H1 (cell line): ENCODE measurements around the gene IFNL4. TPM values are rescaled to one million over a fixed set of nuclear protein-coding genes. Genes with fewer than 3 reads are reported as not detected.

ENCODE experiments used
- CTCF ChIA-PET: fragments of 300-600 bp; sonication (Branson Sonifier 250); formaldehyde crosslinking; loops from one replicate; lab custom pipeline; 2021; ENCODE audit not compliant: partially characterized antibody; lab: Charles Lee
- POLR2A ChIA-PET: fragments of 300-600 bp; sonication (Branson Sonifier 250); formaldehyde crosslinking; loops from one replicate; lab custom pipeline; 2021; ENCODE audit warnings: inconsistent platforms; ENCODE audit not compliant: partially characterized antibody; lab: Charles Lee
- DNase-seq, 2 experiments: peaks; one replicate each; pipeline versions ENCODE4 v3.0.0 to v3.0.0-alpha.2; 2010 to 2022; ENCODE audit warnings: low spot score in 2 of 2, low read depth in 1 of 2, mixed read lengths in 1 of 2
- FAIRE-seq: peaks from 2 replicates; lab custom pipeline; 2011; peaks lifted over from hg19 to GRCh38; lab: Jason Lieb, UNC
- H2AFZ ChIP-seq: 2 replicates; pipeline ENCODE4 v1.8.1; 2012; ENCODE audit warnings: low read length, inconsistent platforms
- H2AK5ac ChIP-seq: 2 replicates; pipeline ENCODE4 v1.6.1; 2013; ENCODE audit warnings: low read depth, low read length
- H2BK120ac ChIP-seq: replicated peaks from 2 replicates; pipeline ENCODE3; 2013; ENCODE audit warnings: low read depth, low read length, inconsistent platforms
- H2BK12ac ChIP-seq: 2 replicates; pipeline ENCODE4 v1.6.1; 2013; ENCODE audit warnings: low read depth, low read length
- H2BK15ac ChIP-seq: 2 replicates; pipeline ENCODE4 v1.6.1; 2013; ENCODE audit warnings: low read length
- H2BK20ac ChIP-seq: 2 replicates; pipeline ENCODE4 v1.6.1; 2013; ENCODE audit warnings: low read length
- H2BK5ac ChIP-seq: 2 replicates; pipeline ENCODE4 v1.6.1; 2013; ENCODE audit warnings: low read depth, low read length
- H3K14ac ChIP-seq: 2 replicates; pipeline ENCODE4 v1.6.1; 2013; ENCODE audit warnings: inconsistent platforms; ENCODE audit not compliant: insufficient read length
- H3K18ac ChIP-seq: 2 replicates; pipeline ENCODE4 v1.6.1; 2013; ENCODE audit warnings: low read length; ENCODE audit errors: extremely low read depth
- H3K23ac ChIP-seq: 2 replicates; pipeline ENCODE4 v1.6.1; 2013; ENCODE audit warnings: inconsistent platforms; ENCODE audit not compliant: insufficient read length
- H3K23me2 ChIP-seq: 2 replicates; pipeline ENCODE4 v1.6.1; 2013; ENCODE audit warnings: low read depth, low read length
- H3K27ac ChIP-seq: 2 replicates; pipeline ENCODE4 v1.6.1; 2011; ENCODE audit warnings: low read depth, low read length, inconsistent platforms
- H3K27me3 ChIP-seq, 4 experiments: replicated peaks in 1 of 4; 1 replicate in 1 of 4; 2 replicates in 3 of 4; pipeline versions ENCODE4 v1.6.1 to v1.8.1; 2011 to 2013; ENCODE audit warnings: low read length in 3 of 4, mild to moderate bottlenecking in 3 of 4, inconsistent platforms in 2 of 4, mixed read lengths in 2 of 4, moderate library complexity in 1 of 4; ENCODE audit not compliant: control insufficient read depth in 3 of 4, insufficient read depth in 3 of 4; ENCODE audit errors: extremely low read depth in 1 of 4
- H3K36me3 ChIP-seq, 4 experiments: 2 replicates each; pipeline versions ENCODE4 v1.6.1 to v1.8.1; 2011 to 2013; ENCODE audit warnings: mild to moderate bottlenecking in 4 of 4, low read length in 3 of 4, moderate library complexity in 2 of 4, control low read depth in 1 of 4, inconsistent platforms in 1 of 4; ENCODE audit not compliant: insufficient read depth in 4 of 4, control insufficient read depth in 2 of 4
- H3K4ac ChIP-seq: replicated peaks from 2 replicates; pipeline ENCODE3; 2013; ENCODE audit warnings: low read length, low read depth, mixed read lengths, inconsistent platforms; ENCODE audit not compliant: insufficient read length
- H3K4me1 ChIP-seq, 4 experiments: replicated peaks in 1 of 4; 1 replicate in 1 of 4; 2 replicates in 3 of 4; pipeline versions ENCODE4 v1.6.1 to v1.8.1; 2011 to 2013; ENCODE audit warnings: low read length in 3 of 4, inconsistent platforms in 2 of 4, mixed read lengths in 1 of 4; ENCODE audit not compliant: insufficient read depth in 4 of 4, control insufficient read depth in 3 of 4
- H3K4me2 ChIP-seq, 2 experiments: 2 replicates each; pipeline versions ENCODE4 v1.6.1 to v1.8.1; 2011 to 2013; ENCODE audit warnings: low read depth in 2 of 2, low read length in 2 of 2, control low read depth in 1 of 2, inconsistent platforms in 1 of 2, mild to moderate bottlenecking in 1 of 2; ENCODE audit not compliant: insufficient read depth in 1 of 2
- H3K4me3 ChIP-seq, 4 experiments: fragments of 200-600, 300-600 bp in 1 of 4; sonication (generic), shearing (Covaris generic), sonication (Bioruptor Twin) in 1 of 4; 2 replicates each; pipeline versions ENCODE4 v1.5.1 to v1.8.1; 2011 to 2016; ENCODE audit warnings: low read length in 4 of 4, low read depth in 3 of 4, control low read depth in 2 of 4, inconsistent platforms in 2 of 4, mild to moderate bottlenecking in 2 of 4, mixed read lengths in 1 of 4, moderate library complexity in 1 of 4; ENCODE audit not compliant: insufficient read depth in 2 of 4; ENCODE audit errors: extremely low read depth in 1 of 4
- H3K56ac ChIP-seq: replicated peaks from 2 replicates; pipeline ENCODE3; 2013; ENCODE audit warnings: low read depth, mild to moderate bottlenecking, mixed read lengths, low read length, inconsistent platforms; ENCODE audit not compliant: insufficient read length
- H3K79me1 ChIP-seq: 2 replicates; pipeline ENCODE4 v1.6.1; 2013; ENCODE audit warnings: low read depth, low read length, control low read depth
- H3K79me2 ChIP-seq, 2 experiments: 2 replicates each; pipeline versions ENCODE4 v1.6.1 to v1.8.1; 2012 to 2013; ENCODE audit warnings: low read length in 2 of 2, mild to moderate bottlenecking in 2 of 2, inconsistent platforms in 1 of 2; ENCODE audit not compliant: insufficient read depth in 2 of 2, control insufficient read depth in 1 of 2
- H3K9ac ChIP-seq, 4 experiments: replicated peaks in 1 of 4; 1 replicate in 1 of 4; 2 replicates in 3 of 4; pipeline versions ENCODE4 v1.6.1 to v1.8.1; 2011 to 2013; ENCODE audit warnings: low read depth in 3 of 4, low read length in 3 of 4, control low read depth in 2 of 4, mild to moderate bottlenecking in 2 of 4, moderate library complexity in 2 of 4, inconsistent platforms in 1 of 4; ENCODE audit errors: extremely low read depth in 1 of 4
- H3K9me3 ChIP-seq, 2 experiments: 2 replicates each; pipeline versions ENCODE4 v1.6.1 to v1.8.1; 2012 to 2013; ENCODE audit warnings: mild to moderate bottlenecking in 2 of 2, moderate library complexity in 2 of 2, control low read depth in 1 of 2, inconsistent platforms in 1 of 2, low read depth in 1 of 2, low read length in 1 of 2, mixed read lengths in 1 of 2; ENCODE audit not compliant: insufficient read depth in 2 of 2
- H4K20me1 ChIP-seq, 2 experiments: replicated peaks in 1 of 2; 2 replicates each; pipeline versions ENCODE3 to v1.8.1; 2011 to 2013; ENCODE audit warnings: inconsistent platforms in 2 of 2, low read length in 2 of 2, mild to moderate bottlenecking in 1 of 2; ENCODE audit not compliant: insufficient read depth in 2 of 2, control insufficient read depth in 1 of 2
- H4K5ac ChIP-seq: 2 replicates; pipeline ENCODE4 v1.6.1; 2013; ENCODE audit warnings: low read length, low read depth, mixed read lengths, inconsistent platforms; ENCODE audit not compliant: insufficient read length
- H4K8ac ChIP-seq: 2 replicates; pipeline ENCODE4 v1.8.0; 2013; ENCODE audit warnings: mild to moderate bottlenecking, moderate library complexity, low read length, inconsistent platforms; ENCODE audit not compliant: insufficient read depth; ENCODE audit errors: extremely low read depth
- H4K91ac ChIP-seq: replicated peaks from 2 replicates; pipeline ENCODE3; 2013; ENCODE audit warnings: low read length, mixed read lengths, inconsistent platforms; ENCODE audit not compliant: insufficient read length
- ASH2L ChIP-seq: fragments of 200-600, 300-600 bp; sonication (generic); IDR thresholded peaks from one replicate; pipeline ENCODE4 v1.7.1; 2017; ENCODE audit warnings: low read length
- BCL11A ChIP-seq, 2 experiments: IDR thresholded peaks; one replicate each; pipeline ENCODE4 v1.6.1; 2011; ENCODE audit warnings: low read depth in 2 of 2, low read length in 2 of 2, mild to moderate bottlenecking in 2 of 2
- CBX5 ChIP-seq: fragments of 300-800, 300-1000 bp; sonication (generic); IDR thresholded peaks from 2 replicates; pipeline ENCODE4 v1.7.1; 2016; ENCODE audit warnings: antibody characterized with exemption, low read length, low read depth
- EGR1 ChIP-seq: IDR thresholded peaks from 2 replicates; pipeline ENCODE4 v1.6.1; 2011; ENCODE audit warnings: low read depth, low read length, borderline replicate concordance
- SUZ12 ChIP-seq: fragments of 200-600 bp; sonication (generic); IDR thresholded peaks from 2 replicates; pipeline ENCODE4 v1.6.1; 2012; ENCODE audit warnings: mild to moderate bottlenecking, inconsistent platforms, low read length, moderate library complexity, mixed read lengths
- WGBS, 2 experiments: shearing (Covaris generic) in 1 of 2; methylation state at CpG; one replicate each; pipeline versions ENCODE4 v1.1.6 to v1.1.7; 2013 to 2015; ENCODE audit warnings: low lambda C conversion rate in 2 of 2, mixed read lengths in 2 of 2, inconsistent platforms in 1 of 2, low coverage in 1 of 2, missing lambda C conversion rate in 1 of 2; ENCODE audit not compliant: insufficient replicate concordance in 2 of 2, insufficient coverage in 1 of 2, insufficient read length in 1 of 2; ENCODE audit errors: extremely low coverage in 1 of 2, missing lambda C conversion rate in 1 of 2; 5-methylcytosine and 5-hydroxymethylcytosine counted together
- polyA plus RNA-seq, 7 experiments: library from polyadenylated mRNA; depleted of rRNA in 3 of 7; stranded (reverse) in 5 of 7; unstranded in 2 of 7; fragments of >200 nt in 5 of 7; fragments of 200-250 nt in 2 of 7; gene quantifications; 1 replicate in 5 of 7; 2 replicates in 1 of 7; 4 replicates in 1 of 7; pipeline versions ENCODE4 v1.2.1 to v1.2.3, GENCODE V29; 2011 to 2013; ENCODE audit warnings: missing spikeins in 2 of 7, mixed read lengths in 2 of 7
- total RNA-seq: library from RNA; stranded (reverse); fragmentation: NEBNext Ultra II Directional; extraction: Animal tissue kit (Norgen Biotek cat#: 25700); gene quantifications from 2 replicates; pipeline ENCODE4 v1.2.1, GENCODE V29; 2021

Gene IFNL4
- total and polyA plus RNA-seq, 2 of the 8 experiments (the other 6 are each of a cell fraction or from before 2014, with no cell fraction given): not detected

DNA sequence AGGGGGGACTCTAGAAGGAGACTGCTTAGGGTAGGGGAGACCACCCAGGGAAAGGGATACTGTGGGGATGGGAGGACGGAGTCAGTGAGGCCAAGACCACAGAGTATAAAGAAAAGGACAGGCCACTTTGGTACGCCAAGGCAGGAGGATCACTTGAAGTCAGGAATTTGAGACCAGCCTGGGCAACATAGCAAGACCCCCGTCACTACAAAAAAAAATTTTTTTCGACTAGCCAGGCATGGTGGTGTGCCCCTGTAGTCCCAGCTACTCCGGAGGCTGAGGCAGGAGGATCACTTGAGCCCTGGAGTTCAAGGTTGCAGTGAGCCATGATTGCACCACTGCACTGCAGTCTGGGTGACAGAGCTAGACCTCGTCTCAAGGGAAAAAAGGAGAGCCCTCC lies 10.4 kb downstream of the IFNL4 start:
- no peak overlapping the region for H3K27ac ChIP-seq
- H3K36me3 ChIP-seq: no peaks in the 10 kb centered on the region
- DNase-seq (no peak), FAIRE-seq (no peak)
- no peak overlapping the region for H4K91ac ChIP-seq
- no peaks in the 10 kb centered on the region for H3K4me1 ChIP-seq
- no peak for TF ChIP-seq ASH2L
- TF ChIP-seq SUZ12: no peak
- no peak for TF ChIP-seq CBX5
- TF ChIP-seq EGR1: no peak
- TF ChIP-seq BCL11A (IDR thresholded peaks at IDR 0.05; ENCODE audit: low read depth in 2 of 2, low read length in 2 of 2): no peak
- H3K18ac ChIP-seq: no peak overlapping the region
- peaks cover 2% of the 10 kb centered on the region; the same call in 1 of the 2 replicates for H3K23me2 ChIP-seq
- no peak overlapping the region for H2AK5ac ChIP-seq
- H4K5ac ChIP-seq: no peak overlapping the region
- no peaks in the 10 kb centered on the region for H3K79me1 ChIP-seq
- H3K23ac ChIP-seq: no peak overlapping the region
- H3K14ac ChIP-seq: no peak overlapping the region
- H2BK120ac ChIP-seq: no peak overlapping the region
- H3K4me2 ChIP-seq: no peak overlapping the region
- ChIA-PET CTCF (interaction anchor here (0.7 to 2.1 kb wide), 3 partner anchors 26 to 127 kb away, joined by 3 to 10 read pairs (median 4); no protein-coding TSS in a partner anchor), POLR2A (interaction anchor here (0.6 kb wide), 1 partner anchor 182 kb away, joined by 3 read pairs; no protein-coding TSS in a partner anchor)
- H4K20me1 ChIP-seq: peaks cover 0 to 1% of the 10 kb centered on the region in 2 experiments
- H2BK12ac ChIP-seq: no peak overlapping the region
- H3K4ac ChIP-seq: no peak overlapping the region
- no peak overlapping the region for H2AFZ ChIP-seq
- H3K4me3 ChIP-seq: no peak overlapping the region
- peaks cover 0 to 4% (median 1%) of the 10 kb centered on the region in 4 experiments; a peak in 2 of 7 replicates for H3K27me3 ChIP-seq
- no peak overlapping the region for H2BK5ac ChIP-seq
- H2BK15ac ChIP-seq: no peak overlapping the region
- 75% methylated on average over 6 of the region's 6 CpGs; no CpG with 5 or more reads in 1 of the 2 experiments for WGBS, 2 experiments
- no peak overlapping the region for H3K9ac ChIP-seq
- H4K8ac ChIP-seq: no peak overlapping the region
- H2BK20ac ChIP-seq: no peak overlapping the region
- no peaks in the 10 kb centered on the region for H3K9me3 ChIP-seq
- no peaks in the 10 kb centered on the region for H3K79me2 ChIP-seq
- no peak overlapping the region for H3K56ac ChIP-seq
